GM10266 (cell line): Measurements from ENCODE around the gene EFHC1.

Source experiments
- DNase-seq: peaks from one replicate; pipeline ENCODE4 v3.0.0; 2012; ENCODE audit errors: extremely low spot score
- CTCF ChIP-seq: IDR thresholded peaks from 2 replicates; pipeline ENCODE4 v1.5.1; 2012; ENCODE audit warnings: mild to moderate bottlenecking, low read depth; ENCODE audit not compliant: control insufficient read depth, insufficient read depth; ENCODE audit errors: missing control alignments

EFHC1 gene

GRCh38 chr6:52503323-52503747, 83.2 kb downstream of the EFHC1 start:
- DNase-seq: peak; percentile 3

GRCh38 chr6:52503851-52504781, 84.0 kb downstream of the EFHC1 start:
- no peak for TF ChIP-seq CTCF
- no peak for DNase-seq

More at GRCh38 chr6:52503323-52503747, 83.2 kb downstream of the EFHC1 start:
- TF ChIP-seq CTCF: no peak

- TF ChIP-seq CTCF: no peak
- DNase-seq: no peak
Observed at GRCh38 chr6:52504782-52505136, 84.6 kb downstream of the EFHC1 start.

DNA sequence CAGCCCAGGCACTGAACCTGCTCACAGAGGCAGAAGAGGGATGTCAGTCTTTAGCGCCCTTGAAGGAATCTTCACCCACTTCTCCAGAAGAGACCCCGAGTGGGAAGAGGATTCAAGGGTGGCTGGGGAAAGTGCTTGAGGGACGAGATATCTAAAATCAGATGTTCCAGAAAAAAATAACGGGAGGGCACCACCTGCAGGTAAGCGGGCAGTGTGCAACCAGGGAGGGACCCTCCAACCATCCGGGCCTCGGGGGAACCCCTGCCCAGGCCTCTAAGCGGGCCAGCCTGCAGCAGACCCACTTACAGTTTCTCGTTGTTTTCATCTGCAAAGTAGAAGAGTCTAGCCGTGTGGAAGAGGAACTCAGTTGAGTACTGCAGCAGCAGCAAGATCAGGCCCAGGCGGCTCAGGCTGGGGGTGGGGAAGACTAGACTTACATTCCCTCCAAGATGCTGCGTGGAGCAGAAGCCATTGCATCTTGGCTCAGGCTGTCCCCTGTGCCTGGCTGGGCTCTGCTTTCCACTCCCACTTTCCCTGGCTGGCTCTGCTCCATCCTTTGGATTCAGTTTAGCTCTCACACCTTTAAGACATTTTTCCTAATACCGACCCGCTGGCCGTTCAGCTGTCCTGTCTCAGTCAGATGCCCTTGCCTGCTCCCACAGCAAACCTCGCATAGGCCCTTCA, 85.7 kb downstream of the EFHC1 start:
- DNase-seq: no peak
- TF ChIP-seq CTCF: no peak

DNA sequence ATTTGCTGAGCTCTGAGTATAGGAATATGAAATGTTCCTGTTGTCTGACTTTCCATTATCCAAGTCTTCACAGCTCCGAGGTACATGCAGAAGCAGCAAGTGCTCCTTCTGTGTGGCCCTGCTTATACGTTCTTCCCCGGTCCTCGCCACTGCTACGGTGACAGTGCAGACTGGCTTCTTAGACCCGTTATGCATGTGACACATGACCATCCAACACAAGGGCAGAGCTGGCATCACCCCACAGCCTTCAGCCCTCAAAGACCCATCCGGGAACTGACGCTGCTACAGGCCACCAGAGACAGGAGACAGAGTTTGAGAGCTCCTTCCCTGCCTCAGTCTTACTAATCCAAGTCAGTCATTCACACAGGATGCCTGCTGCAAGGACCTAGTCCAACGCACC, 86.3 kb downstream of the EFHC1 start:
- no peak for DNase-seq

GRCh38 chr6:52507557-52508260, 87.6 kb downstream of the EFHC1 start:
- DNase-seq: no peak
- TF ChIP-seq CTCF: no peak

More for the DNA sequence above, 86.3 kb downstream of the EFHC1 start:
- no peak for TF ChIP-seq CTCF
